ENCODE results near the gene DHRSX. TPM values are rescaled to one million over a fixed set of nuclear protein-coding genes. Genes with fewer than 3 reads are reported as not detected.

Gene DHRSX
- total and polyA plus RNA-seq, 5 experiments from 2014 or later = 17.1 to 20.8 (median 17.2) TPM

GRCh38 chrX:2451501-2452316 is 49.1 kb downstream of the DHRSX start:
- POLR2A ChIA-PET = no interaction called here
- Mint-ChIP-seq H3K4me1 (peaks cover 17 to 27% (median 22%) of the 10 kb centered on the region in 4 donors), H3K27ac (peak overlapping the region in 3 of 10 donors; percentile 10 to 68 (median 44)), H3K27me3 (no peaks in the 10 kb centered on the region), H3K9me3 (peaks cover 0 to 5% (median 0%) of the 10 kb centered on the region in 9 donors), H3K36me3 (peaks cover 7 to 26% (median 20%) of the 10 kb centered on the region in 3 donors), H3K4me3 (peak overlapping the region in 1 of 10 donors; percentile 37)
- ATAC-seq (no peak), DNase-seq (no peak)

GRCh38 chrX:2450681-2451080 is 50.1 kb downstream of the DHRSX start:
- Mint-ChIP-seq H3K36me3 (peaks cover 7 to 27% (median 20%) of the 10 kb centered on the region in 3 donors), H3K27ac (peak overlapping the region in 9 of 10 donors; percentile 26 to 84 (median 53)), H3K4me1 (peaks cover 15 to 24% (median 20%) of the 10 kb centered on the region in 4 donors), H3K27me3 (no peaks in the 10 kb centered on the region), H3K9me3 (peaks cover 0 to 6% (median 0%) of the 10 kb centered on the region in 9 donors), H3K4me3 (peak overlapping the region in 2 of 10 donors; percentile 8 to 39)
- ATAC-seq (no peak), DNase-seq (no peak)
- POLR2A ChIA-PET = no interaction called here

- Mint-ChIP-seq H3K9me3 (peaks cover 0 to 6% (median 0%) of the 10 kb centered on the region in 9 donors), H3K4me3 (peak overlapping the region in 1 of 10 donors; percentile 32), H3K36me3 (peaks cover 7 to 26% (median 23%) of the 10 kb centered on the region in 3 donors), H3K27ac (peak overlapping the region in 2 of 10 donors; percentile 32 to 68), H3K27me3 (no peaks in the 10 kb centered on the region), H3K4me1 (peaks cover 15 to 24% (median 20%) of the 10 kb centered on the region in 4 donors)
- no peak for ATAC-seq
- DNase-seq = no peak
- POLR2A ChIA-PET = no interaction called here
Measured at GRCh38 chrX:2449135-2449886, 51.5 kb downstream of the DHRSX start.

- POLR2A ChIA-PET = no interaction called here
- Mint-ChIP-seq H3K4me1 (peaks cover 15 to 24% (median 20%) of the 10 kb centered on the region in 4 donors), H3K4me3 (no peak overlapping the region), H3K36me3 (peaks cover 1 to 26% (median 16%) of the 10 kb centered on the region in 3 donors), H3K9me3 (peaks cover 0 to 6% (median 0%) of the 10 kb centered on the region in 9 donors), H3K27me3 (no peaks in the 10 kb centered on the region), H3K27ac (no peak overlapping the region)
- ATAC-seq (no peak), DNase-seq (no peak)
Measured at GRCh38 chrX:2447484-2447883, 53.3 kb downstream of the DHRSX start.

- POLR2A ChIA-PET = no interaction called here
- ATAC-seq = no peak
- Mint-ChIP-seq H3K4me1 (peaks cover 13 to 23% (median 17%) of the 10 kb centered on the region in 4 donors), H3K9me3 (peaks cover 0 to 6% (median 0%) of the 10 kb centered on the region in 9 donors), H3K27me3 (no peaks in the 10 kb centered on the region), H3K4me3 (no peak overlapping the region), H3K27ac (no peak overlapping the region), H3K36me3 (peaks cover 0 to 22% (median 14%) of the 10 kb centered on the region in 3 donors)
- DNase-seq = no peak
Measured at GRCh38 chrX:2446815-2447214, 54.0 kb downstream of the DHRSX start.

- ATAC-seq (no peak), DNase-seq (no peak)
- no peak overlapping the region for H3K27ac Mint-ChIP-seq
- H3K4me3 Mint-ChIP-seq = no peak overlapping the region
- H3K36me3 Mint-ChIP-seq = peaks cover 3 to 28% (median 16%) of the 10 kb centered on the region in 3 donors
- no peaks in the 10 kb centered on the region for H3K27me3 Mint-ChIP-seq
- H3K9me3 Mint-ChIP-seq = peaks cover 0 to 6% (median 0%) of the 10 kb centered on the region in 9 donors
- POLR2A ChIA-PET = no interaction called here
- H3K4me1 Mint-ChIP-seq = peaks cover 8 to 16% (median 12%) of the 10 kb centered on the region in 4 donors
Measured at GRCh38 chrX:2445662-2446623, 54.8 kb downstream of the DHRSX start.

GRCh38 chrX:2442694-2443093 is 58.1 kb downstream of the DHRSX start:
- H3K36me3 Mint-ChIP-seq = peaks cover 5 to 47% (median 32%) of the 10 kb centered on the region in 3 donors

GRCh38 chrX:2441466-2441865 is 59.3 kb downstream of the DHRSX start:
- Mint-ChIP-seq H3K9me3 (peaks cover 0 to 2% (median 0%) of the 10 kb centered on the region in 9 donors), H3K4me1 (peaks cover 0 to 18% (median 8%) of the 10 kb centered on the region in 4 donors), H3K36me3 (peaks cover 5 to 47% (median 29%) of the 10 kb centered on the region in 3 donors), H3K27ac (no peak overlapping the region), H3K4me3 (no peak overlapping the region), H3K27me3 (no peaks in the 10 kb centered on the region)
- POLR2A ChIA-PET = no interaction called here
- DNase-seq = no peak
- ATAC-seq = no peak

More at GRCh38 chrX:2442694-2443093, 58.1 kb downstream of the DHRSX start:
- peaks cover 0 to 4% (median 0%) of the 10 kb centered on the region in 9 donors for H3K9me3 Mint-ChIP-seq
- H3K27ac Mint-ChIP-seq = no peak overlapping the region
- H3K4me1 Mint-ChIP-seq = peaks cover 0 to 13% (median 8%) of the 10 kb centered on the region in 4 donors
- no peak overlapping the region for H3K4me3 Mint-ChIP-seq
- DNase-seq (no peak), ATAC-seq (no peak)
- no peaks in the 10 kb centered on the region for H3K27me3 Mint-ChIP-seq
- POLR2A ChIA-PET = no interaction called here

GRCh38 chrX:2439613-2440012 is 61.2 kb downstream of the DHRSX start:
- no peak for DNase-seq
- POLR2A ChIA-PET = no interaction called here
- Mint-ChIP-seq H3K36me3 (peaks cover 9 to 50% (median 32%) of the 10 kb centered on the region in 3 donors), H3K27ac (no peak overlapping the region), H3K9me3 (peaks cover 0 to 2% (median 0%) of the 10 kb centered on the region in 9 donors), H3K4me3 (no peak overlapping the region), H3K27me3 (no peaks in the 10 kb centered on the region), H3K4me1 (peaks cover 0 to 18% (median 11%) of the 10 kb centered on the region in 4 donors)
- no peak for ATAC-seq

GRCh38 chrX:2435465-2435864 is 65.3 kb downstream of the DHRSX start:
- no peak for DNase-seq
- Mint-ChIP-seq H3K27ac (no peak overlapping the region), H3K36me3 (peaks cover 10 to 65% (median 42%) of the 10 kb centered on the region in 3 donors), H3K9me3 (peaks cover 0 to 4% (median 0%) of the 10 kb centered on the region in 9 donors), H3K27me3 (no peaks in the 10 kb centered on the region), H3K4me1 (peaks cover 5 to 17% (median 9%) of the 10 kb centered on the region in 4 donors), H3K4me3 (no peak overlapping the region)
- no peak for ATAC-seq
- POLR2A ChIA-PET = no interaction called here

GRCh38 chrX:2434270-2435163 is 66.3 kb downstream of the DHRSX start:
- H3K36me3 Mint-ChIP-seq = peaks cover 10 to 60% (median 37%) of the 10 kb centered on the region in 3 donors
- peaks cover 5 to 18% (median 6%) of the 10 kb centered on the region in 4 donors for H3K4me1 Mint-ChIP-seq
- no peak overlapping the region for H3K4me3 Mint-ChIP-seq
- POLR2A ChIA-PET = no interaction called here
- no peak for DNase-seq
- ATAC-seq = no peak
- peak overlapping the region in 3 of 10 donors; percentile 16 to 34 (median 24) for H3K27ac Mint-ChIP-seq
- peaks cover 0 to 4% (median 1%) of the 10 kb centered on the region in 9 donors for H3K9me3 Mint-ChIP-seq
- H3K27me3 Mint-ChIP-seq = no peaks in the 10 kb centered on the region

Data from naive thymus-derived CD8-positive, alpha-beta T cell (primary cell).